Right lobe of liver (tissue), 4 donors: ENCODE measurements around the gene CRB3.

Experiments used
- CTCF ChIP-seq, 4 donors: fragments of 200-600 bp in 3 of 4; fragments of 450-650 bp in 1 of 4; IDR thresholded peaks; one replicate each; pipeline versions ENCODE4 v1.5.1 to v1.8.0; 2016 to 2022; ENCODE audit warnings: antibody characterized with exemption in 4 of 4, mild to moderate bottlenecking in 2 of 4
- POLR2A ChIP-seq: fragments of 450-650 bp; IDR thresholded peaks from one replicate; pipeline ENCODE4 v1.6.1; 2017; ENCODE audit warnings: antibody characterized with exemption, mild to moderate bottlenecking
- donor health status: DM: no; HTN: no; CAD: no.
- donor health status: DM: no; HTN: no; CAD: no.
- donor health status: DM: no; HTN: yes; CAD: no.

GRCh38 chr19:6503407-6504201, 39.5 kb downstream of the CRB3 start:
- no peak for TF ChIP-seq CTCF (IDR thresholded peaks at IDR 0.05)
- no peak for TF ChIP-seq POLR2A
